Duodenal mucosa (tissue), 2 donors: ENCODE results near the gene TMEM59L.

ENCODE experiments used
- H3K27ac ChIP-seq: one replicate; pipeline ENCODE4 v1.7.0; 2013; ENCODE audit warnings: low read depth, low read length
- H3K27me3 ChIP-seq, 2 donors: one replicate each; pipeline ENCODE4 v1.7.0; 2013; ENCODE audit warnings: low read length in 2 of 2, control low read depth in 1 of 2; ENCODE audit not compliant: insufficient read depth in 2 of 2, control insufficient read depth in 1 of 2
- H3K36me3 ChIP-seq, 2 donors: one replicate each; pipeline ENCODE4 v1.7.0; 2013; ENCODE audit warnings: low read length in 2 of 2, control low read depth in 1 of 2; ENCODE audit not compliant: insufficient read depth in 2 of 2, control insufficient read depth in 1 of 2
- H3K4me1 ChIP-seq, 2 donors: one replicate each; pipeline ENCODE4 v1.7.0; 2013; ENCODE audit warnings: low read length in 2 of 2, control low read depth in 1 of 2; ENCODE audit not compliant: insufficient read depth in 2 of 2, control insufficient read depth in 1 of 2
- H3K4me3 ChIP-seq, 2 donors: one replicate each; pipeline ENCODE4 v1.7.0; 2013; ENCODE audit warnings: low read length in 2 of 2, low read depth in 1 of 2
- H3K9ac ChIP-seq, 2 donors: one replicate each; pipeline ENCODE4 v1.7.0; 2013; ENCODE audit warnings: low read length in 2 of 2, low read depth in 1 of 2
- H3K9me3 ChIP-seq, 2 donors: one replicate each; pipeline ENCODE4 v1.7.0; 2013; ENCODE audit warnings: low read length in 2 of 2, control low read depth in 1 of 2; ENCODE audit not compliant: control insufficient read depth in 1 of 2

Gene TMEM59L

DNA sequence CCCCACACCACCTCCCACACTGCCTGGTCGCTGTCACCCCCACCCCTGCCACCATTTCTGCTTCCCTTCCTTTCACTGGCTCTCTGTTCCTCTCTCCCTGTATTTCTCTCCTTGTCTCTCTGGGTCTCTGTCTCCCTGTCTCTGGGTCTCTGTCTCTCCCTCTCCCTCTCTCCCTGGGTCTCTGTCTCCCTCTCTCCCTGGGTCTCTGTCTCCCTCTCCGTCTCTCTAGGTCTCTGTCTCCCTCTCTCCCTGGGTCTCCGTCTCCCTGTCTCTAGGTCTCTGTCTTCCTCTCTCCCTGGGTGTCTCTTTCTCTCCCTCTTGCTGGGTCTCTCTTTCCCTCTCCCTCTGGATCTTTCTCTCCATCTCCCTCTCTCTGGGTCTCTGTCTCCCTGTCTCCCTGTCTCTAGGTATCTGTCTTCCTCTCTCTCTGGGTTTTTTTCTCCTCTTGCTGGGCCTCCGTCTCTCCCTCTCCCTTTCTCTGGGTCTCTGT lies 45.7 kb downstream of the TMEM59L start:
- H3K27ac ChIP-seq: no peak overlapping the region
- H3K4me1 ChIP-seq: peaks cover 3 to 8% of the 10 kb centered on the region in 2 donors
- no peak overlapping the region for H3K4me3 ChIP-seq
- H3K36me3 ChIP-seq: no peaks in the 10 kb centered on the region
- H3K9me3 ChIP-seq: no peaks in the 10 kb centered on the region
- no peak overlapping the region for H3K9ac ChIP-seq
- no peaks in the 10 kb centered on the region for H3K27me3 ChIP-seq

- peak overlapping the region in 1 of 2 donors; percentile 10 for H3K4me3 ChIP-seq
- no peaks in the 10 kb centered on the region for H3K36me3 ChIP-seq
- H3K27ac ChIP-seq: peak overlapping the region; percentile 61
- H3K27me3 ChIP-seq: no peaks in the 10 kb centered on the region
- H3K9me3 ChIP-seq: no peaks in the 10 kb centered on the region
- no peak overlapping the region for H3K9ac ChIP-seq
- H3K4me1 ChIP-seq: peaks cover 3 to 8% of the 10 kb centered on the region in 2 donors
Observed at GRCh38 chr19:18659281-18660050, 46.8 kb downstream of the TMEM59L start.

DNA sequence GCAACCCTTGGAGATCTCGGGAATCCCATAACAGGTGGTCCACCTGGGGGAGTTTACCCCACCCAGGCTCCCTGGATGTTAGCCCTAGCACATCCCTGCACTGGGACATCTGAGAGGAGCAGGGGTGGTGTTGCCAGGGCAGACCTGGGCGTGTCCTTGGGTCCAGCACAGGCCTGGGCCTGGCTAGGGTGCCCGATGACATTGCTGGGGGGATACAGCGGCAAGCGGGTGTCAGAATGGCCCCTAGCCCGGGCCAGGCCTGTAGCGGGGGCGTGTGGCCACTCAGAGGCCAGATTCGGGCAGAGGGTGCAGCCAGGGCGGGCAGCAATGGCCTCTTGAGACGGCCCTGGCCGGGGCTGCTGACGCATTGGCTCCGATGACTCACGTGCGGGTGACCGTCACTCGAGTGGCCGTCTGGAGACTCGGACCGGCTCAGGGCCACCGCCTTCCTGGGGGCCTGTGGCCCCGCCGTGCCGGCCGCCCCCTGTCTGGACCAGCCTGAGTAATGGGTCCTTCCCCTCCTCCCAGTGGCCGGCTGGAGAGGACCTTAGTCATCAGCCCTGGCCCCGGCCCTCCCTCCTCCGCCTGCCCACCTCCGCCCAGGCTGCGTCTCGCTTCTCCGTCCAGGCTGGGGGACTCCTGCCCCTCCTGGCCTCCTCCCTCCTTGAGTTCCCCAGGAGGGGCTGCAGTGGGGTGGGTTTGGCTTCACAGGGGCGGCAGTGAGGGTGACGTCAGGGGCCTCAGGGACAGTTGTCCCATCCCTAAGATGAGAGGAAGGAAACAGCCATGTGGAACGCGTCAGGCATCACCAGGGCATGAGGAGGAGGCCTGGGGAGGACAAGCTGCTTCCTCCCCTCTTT lies 47.6 kb downstream of the TMEM59L start:
- no peaks in the 10 kb centered on the region for H3K9me3 ChIP-seq
- peaks cover 3 to 8% of the 10 kb centered on the region in 2 donors for H3K4me1 ChIP-seq
- H3K27ac ChIP-seq: peak overlapping the region; percentile 47
- H3K9ac ChIP-seq: no peak overlapping the region
- H3K27me3 ChIP-seq: no peaks in the 10 kb centered on the region
- H3K36me3 ChIP-seq: peaks cover 0 to 2% of the 10 kb centered on the region in 2 donors
- no peak overlapping the region for H3K4me3 ChIP-seq

GRCh38 chr19:18660939-18661670 lies 48.4 kb downstream of the TMEM59L start:
- Histone ChIP-seq H3K9ac (no peak overlapping the region), H3K27ac (peak overlapping the region; percentile 32), H3K27me3 (no peaks in the 10 kb centered on the region), H3K4me3 (no peak overlapping the region), H3K36me3 (peaks cover 0 to 8% of the 10 kb centered on the region in 2 donors), H3K9me3 (no peaks in the 10 kb centered on the region), H3K4me1 (peaks cover 3 to 8% of the 10 kb centered on the region in 2 donors)

- Histone ChIP-seq H3K4me1 (peaks cover 3 to 8% of the 10 kb centered on the region in 2 donors), H3K9me3 (no peaks in the 10 kb centered on the region), H3K27me3 (no peaks in the 10 kb centered on the region), H3K4me3 (no peak overlapping the region), H3K9ac (no peak overlapping the region), H3K36me3 (peaks cover 1 to 18% of the 10 kb centered on the region in 2 donors), H3K27ac (no peak overlapping the region)
Observed at GRCh38 chr19:18662972-18663732, 50.5 kb downstream of the TMEM59L start.

DNA sequence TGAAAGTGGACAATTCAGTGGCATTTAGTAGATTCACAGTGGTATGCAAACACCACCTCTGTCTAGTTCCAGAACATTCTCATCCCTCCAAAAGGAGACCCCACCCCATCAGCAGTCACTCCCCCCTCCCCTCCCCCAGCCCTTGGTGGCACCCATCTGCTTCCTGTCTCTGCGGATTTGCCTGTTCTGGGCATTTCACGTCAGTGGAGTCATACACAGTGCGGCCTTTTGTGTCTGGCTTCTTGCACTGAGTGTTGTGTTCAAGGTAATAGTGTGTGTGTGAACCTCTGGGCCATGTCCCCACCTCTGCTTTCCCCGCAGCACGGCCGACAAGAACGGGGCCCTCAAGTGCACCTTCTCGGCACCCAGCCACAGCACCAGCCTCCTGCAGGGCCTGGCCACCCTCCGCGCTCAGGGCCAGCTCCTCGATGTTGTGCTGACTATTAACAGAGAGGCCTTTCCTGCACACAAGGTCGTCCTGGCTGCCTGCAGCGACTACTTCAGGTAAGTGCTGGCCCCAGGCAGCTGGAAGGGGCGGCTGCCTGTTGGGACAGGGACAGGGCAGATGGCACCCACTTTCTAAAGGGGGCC lies 51.4 kb downstream of the TMEM59L start:
- Histone ChIP-seq H3K4me3 (no peak overlapping the region), H3K9ac (no peak overlapping the region), H3K4me1 (peaks cover under 1 to 3% of the 10 kb centered on the region in 2 donors), H3K9me3 (no peaks in the 10 kb centered on the region), H3K36me3 (peaks cover 5 to 26% of the 10 kb centered on the region in 2 donors), H3K27ac (no peak overlapping the region), H3K27me3 (no peaks in the 10 kb centered on the region)

DNA sequence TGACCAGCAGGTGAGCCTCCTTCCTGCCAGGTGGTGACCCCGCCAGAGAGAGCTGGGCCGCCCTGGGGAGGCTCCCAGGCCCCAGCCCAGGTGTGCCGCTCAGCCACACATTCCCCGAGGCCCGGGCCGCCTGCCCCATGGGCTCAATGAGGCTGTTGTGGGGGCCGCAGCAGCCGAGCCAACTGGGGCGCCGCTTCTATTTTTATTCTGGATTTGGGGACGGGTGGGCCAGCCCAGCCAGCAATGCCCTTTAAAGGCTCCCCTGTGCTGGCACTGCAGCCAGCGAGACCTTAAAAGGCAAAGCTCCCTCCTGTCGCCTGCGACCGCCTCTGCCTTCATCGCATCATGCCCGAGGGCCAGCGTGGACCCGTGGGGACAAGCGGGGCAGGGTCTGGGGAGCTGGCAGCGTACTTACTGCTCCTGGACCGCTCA lies 53.1 kb downstream of the TMEM59L start:
- no peaks in the 10 kb centered on the region for H3K9me3 ChIP-seq
- H3K27me3 ChIP-seq: no peaks in the 10 kb centered on the region
- H3K36me3 ChIP-seq: peaks cover 5 to 33% of the 10 kb centered on the region in 2 donors
- no peak overlapping the region for H3K9ac ChIP-seq
- H3K4me3 ChIP-seq: no peak overlapping the region
- no peaks in the 10 kb centered on the region for H3K4me1 ChIP-seq
- no peak overlapping the region for H3K27ac ChIP-seq

DNA sequence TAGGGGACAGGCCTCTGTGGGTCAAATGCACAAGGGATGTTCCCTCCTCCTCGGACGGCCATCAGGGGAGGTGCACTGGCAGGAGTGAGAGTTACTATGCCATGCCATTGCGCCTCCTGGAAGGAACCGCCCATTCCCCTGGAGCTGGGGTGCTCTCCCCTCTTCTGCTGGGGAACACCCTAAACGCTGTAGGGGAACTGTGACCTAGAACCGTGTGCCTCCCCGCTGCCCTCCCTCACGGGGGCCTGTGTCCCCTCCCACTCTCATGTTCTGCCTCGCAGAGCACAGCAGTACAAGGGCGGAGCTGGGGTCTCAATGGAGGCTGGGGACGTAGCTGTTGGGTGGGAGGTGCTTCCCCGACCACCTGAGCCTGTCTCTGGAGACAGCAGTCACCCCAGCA lies 53.6 kb downstream of the TMEM59L start:
- no peak overlapping the region for H3K9ac ChIP-seq
- H3K9me3 ChIP-seq: no peaks in the 10 kb centered on the region
- no peaks in the 10 kb centered on the region for H3K27me3 ChIP-seq
- peaks cover 5 to 33% of the 10 kb centered on the region in 2 donors for H3K36me3 ChIP-seq
- H3K4me1 ChIP-seq: no peaks in the 10 kb centered on the region
- H3K27ac ChIP-seq: no peak overlapping the region
- H3K4me3 ChIP-seq: no peak overlapping the region

DNA sequence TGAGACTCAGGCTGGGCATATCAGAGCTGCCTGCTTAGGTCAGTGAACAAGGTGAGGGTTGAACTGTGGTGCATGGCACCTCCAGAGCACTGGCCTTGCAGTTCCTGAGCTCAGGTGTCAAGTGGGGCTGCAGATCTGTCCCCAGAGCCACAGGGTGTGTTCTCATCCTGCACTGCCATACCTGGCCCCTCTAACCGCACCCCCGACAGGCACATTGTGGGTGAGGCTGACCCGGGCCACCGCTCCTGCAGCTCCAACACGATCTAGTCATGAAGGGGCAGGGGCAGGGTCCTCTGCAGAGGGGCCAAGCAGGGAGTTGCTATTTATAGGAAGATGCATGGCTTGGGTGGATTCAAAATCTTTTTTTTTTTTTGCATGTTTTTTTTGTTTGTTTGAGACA lies 54.1 kb downstream of the TMEM59L start:
- H3K4me1 ChIP-seq: no peaks in the 10 kb centered on the region
- no peak overlapping the region for H3K9ac ChIP-seq
- H3K27me3 ChIP-seq: no peaks in the 10 kb centered on the region
- H3K27ac ChIP-seq: no peak overlapping the region
- no peak overlapping the region for H3K4me3 ChIP-seq
- peaks cover 5 to 33% of the 10 kb centered on the region in 2 donors for H3K36me3 ChIP-seq
- H3K9me3 ChIP-seq: no peaks in the 10 kb centered on the region
